ENCODE results near the gene PLA2G4E. TPM values are rescaled to one million over a fixed set of nuclear protein-coding genes. Genes with fewer than 3 reads are reported as not detected.

Gene PLA2G4E
- total and polyA plus RNA-seq, 2 of the 13 experiments (the other 11 are each of a cell fraction or from before 2014, with no cell fraction given): not detected

DNA sequence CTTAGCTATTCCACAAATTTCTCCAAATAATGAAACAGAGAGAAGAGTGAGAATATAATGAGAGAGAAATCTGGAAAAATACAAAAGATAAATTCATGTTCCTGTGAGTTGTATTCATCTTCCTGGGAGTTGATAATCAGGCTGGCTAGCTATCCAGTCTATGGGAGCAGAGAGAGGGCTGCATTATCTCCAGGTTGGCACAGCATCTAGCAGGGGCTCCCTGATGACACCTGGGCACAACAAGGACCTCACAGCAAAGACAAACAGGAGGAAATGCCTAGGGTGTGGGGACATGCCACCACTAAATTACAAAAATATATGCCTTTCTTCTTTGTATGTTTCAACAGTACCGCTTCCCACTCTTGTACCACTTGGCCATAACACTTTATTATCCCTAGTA, 50.4 kb downstream of the PLA2G4E start:
- Histone ChIP-seq H3K9ac (ENCODE audit: insufficient read depth, low read depth, low read length) (no peak overlapping the region), H3K9me3 (ENCODE audit: low read length) (no peaks in the 10 kb centered on the region), H3K27ac (ENCODE audit: extremely low read length, insufficient read depth, low read length) (no peak overlapping the region), H3K27me3 (ENCODE audit: control insufficient read depth in 1 of 2, insufficient read depth in 2 of 2, low read length in 2 of 2) (no peaks in the 10 kb centered on the region), H3K4me2 (ENCODE audit: low read depth, low read length) (no peak overlapping the region), H4K20me1 (ENCODE audit: insufficient read depth, low read length) (no peaks in the 10 kb centered on the region), H3K79me2 (ENCODE audit: insufficient read depth, low read length) (no peaks in the 10 kb centered on the region), H2AFZ (ENCODE audit: low read length) (no peak overlapping the region), H3K4me3 (replicated peaks in 1 of 3; ENCODE audit: insufficient read depth in 1 of 3, low read depth in 2 of 3, low read length in 3 of 3) (no peak overlapping the region), H3K36me3 (replicated peaks in 1 of 2; ENCODE audit: control insufficient read depth in 1 of 2, insufficient read depth in 2 of 2, low read length in 2 of 2) (no peaks in the 10 kb centered on the region), H3K4me1 (ENCODE audit: insufficient read depth, low read length) (peaks cover 34% of the 10 kb centered on the region)
- ChIA-PET POLR2A (interaction anchor here (1.1 kb wide), 2 partner anchors 9 to 17 kb away, joined by 3 to 4 read pairs; no protein-coding TSS in a partner anchor), CTCF (ENCODE audit: low intra/inter-chr PET ratio, low total read pairs) (no interaction called here)
- intact Hi-C loops (cut with micrococcal nuclease; ENCODE audit: unreplicated experiment) (loop anchor here (5.0 kb wide), 1 partner anchor 43 kb away; no protein-coding TSS in a partner anchor), in situ Hi-C loops (cut with HindIII; ENCODE audit: extremely low pct_ligation_motif_present, low pct_unique_long_range_greater_than_20kb) (no loop called here)
- 100% methylated on average over 1 of the region's 1 CpG for WGBS (ENCODE audit: low lambda C conversion rate)
- DNase-seq (ENCODE audit: low spot score) (no peak), FAIRE-seq (no peak), ATAC-seq (no peak)
- no TSS peak for BruUV-seq (replicated peaks)
- no peak for TF ChIP-seq EED (CRISPR knock-in tag; IDR thresholded peaks at IDR 0.05)
- no peak for TF ChIP-seq TARDBP (CRISPR knock-in tag; IDR thresholded peaks at IDR 0.05)
- TF ChIP-seq ZNF773 (CRISPR knock-in tag; IDR thresholded peaks at IDR 0.05; ENCODE audit: borderline replicate concordance): no peak
- no peak for TF ChIP-seq ZNF430 (CRISPR knock-in tag; IDR thresholded peaks at IDR 0.05)
- TF ChIP-seq, protein P1, sequence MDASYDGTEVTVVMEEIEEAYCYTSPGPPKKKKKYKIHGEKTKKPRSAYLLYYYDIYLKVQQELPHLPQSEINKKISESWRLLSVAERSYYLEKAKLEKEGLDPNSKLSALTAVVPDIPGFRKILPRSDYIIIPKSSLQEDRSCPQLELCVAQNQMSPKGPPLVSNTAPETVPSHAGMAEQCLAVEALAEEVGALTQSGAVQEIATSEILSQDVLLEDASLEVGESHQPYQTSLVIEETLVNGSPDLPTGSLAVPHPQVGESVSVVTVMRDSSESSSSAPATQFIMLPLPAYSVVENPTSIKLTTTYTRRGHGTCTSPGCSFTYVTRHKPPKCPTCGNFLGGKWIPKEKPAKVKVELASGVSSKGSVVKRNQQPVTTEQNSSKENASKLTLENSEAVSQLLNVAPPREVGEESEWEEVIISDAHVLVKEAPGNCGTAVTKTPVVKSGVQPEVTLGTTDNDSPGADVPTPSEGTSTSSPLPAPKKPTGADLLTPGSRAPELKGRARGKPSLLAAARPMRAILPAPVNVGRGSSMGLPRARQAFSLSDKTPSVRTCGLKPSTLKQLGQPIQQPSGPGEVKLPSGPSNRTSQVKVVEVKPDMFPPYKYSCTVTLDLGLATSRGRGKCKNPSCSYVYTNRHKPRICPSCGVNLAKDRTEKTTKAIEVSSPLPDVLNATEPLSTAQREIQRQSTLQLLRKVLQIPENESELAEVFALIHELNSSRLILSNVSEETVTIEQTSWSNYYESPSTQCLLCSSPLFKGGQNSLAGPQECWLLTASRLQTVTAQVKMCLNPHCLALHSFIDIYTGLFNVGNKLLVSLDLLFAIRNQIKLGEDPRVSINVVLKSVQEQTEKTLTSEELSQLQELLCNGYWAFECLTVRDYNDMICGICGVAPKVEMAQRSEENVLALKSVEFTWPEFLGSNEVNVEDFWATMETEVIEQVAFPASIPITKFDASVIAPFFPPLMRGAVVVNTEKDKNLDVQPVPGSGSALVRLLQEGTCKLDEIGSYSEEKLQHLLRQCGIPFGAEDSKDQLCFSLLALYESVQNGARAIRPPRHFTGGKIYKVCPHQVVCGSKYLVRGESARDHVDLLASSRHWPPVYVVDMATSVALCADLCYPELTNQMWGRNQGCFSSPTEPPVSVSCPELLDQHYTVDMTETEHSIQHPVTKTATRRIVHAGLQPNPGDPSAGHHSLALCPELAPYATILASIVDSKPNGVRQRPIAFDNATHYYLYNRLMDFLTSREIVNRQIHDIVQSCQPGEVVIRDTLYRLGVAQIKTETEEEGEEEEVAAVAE (CRISPR knock-in tag; IDR thresholded peaks at IDR 0.05; ENCODE audit: borderline replicate concordance): no peak
- no peak for TF ChIP-seq ZNF629 (CRISPR knock-in tag; conservative IDR thresholded peaks at IDR 0.05)
- no peak for TF ChIP-seq KAT8 (CRISPR knock-in tag; IDR thresholded peaks at IDR 0.05)
- no peak for TF ChIP-seq RORA (CRISPR knock-in tag; IDR thresholded peaks at IDR 0.05)
- TF ChIP-seq, protein P2, sequence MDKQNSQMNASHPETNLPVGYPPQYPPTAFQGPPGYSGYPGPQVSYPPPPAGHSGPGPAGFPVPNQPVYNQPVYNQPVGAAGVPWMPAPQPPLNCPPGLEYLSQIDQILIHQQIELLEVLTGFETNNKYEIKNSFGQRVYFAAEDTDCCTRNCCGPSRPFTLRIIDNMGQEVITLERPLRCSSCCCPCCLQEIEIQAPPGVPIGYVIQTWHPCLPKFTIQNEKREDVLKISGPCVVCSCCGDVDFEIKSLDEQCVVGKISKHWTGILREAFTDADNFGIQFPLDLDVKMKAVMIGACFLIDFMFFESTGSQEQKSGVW (CRISPR knock-in tag; IDR thresholded peaks at IDR 0.05; ENCODE audit: borderline replicate concordance): no peak
- TF ChIP-seq ARID3A (IDR thresholded peaks at IDR 0.05; ENCODE audit: low read depth, low read length): no peak
- TF ChIP-seq, protein P3, sequence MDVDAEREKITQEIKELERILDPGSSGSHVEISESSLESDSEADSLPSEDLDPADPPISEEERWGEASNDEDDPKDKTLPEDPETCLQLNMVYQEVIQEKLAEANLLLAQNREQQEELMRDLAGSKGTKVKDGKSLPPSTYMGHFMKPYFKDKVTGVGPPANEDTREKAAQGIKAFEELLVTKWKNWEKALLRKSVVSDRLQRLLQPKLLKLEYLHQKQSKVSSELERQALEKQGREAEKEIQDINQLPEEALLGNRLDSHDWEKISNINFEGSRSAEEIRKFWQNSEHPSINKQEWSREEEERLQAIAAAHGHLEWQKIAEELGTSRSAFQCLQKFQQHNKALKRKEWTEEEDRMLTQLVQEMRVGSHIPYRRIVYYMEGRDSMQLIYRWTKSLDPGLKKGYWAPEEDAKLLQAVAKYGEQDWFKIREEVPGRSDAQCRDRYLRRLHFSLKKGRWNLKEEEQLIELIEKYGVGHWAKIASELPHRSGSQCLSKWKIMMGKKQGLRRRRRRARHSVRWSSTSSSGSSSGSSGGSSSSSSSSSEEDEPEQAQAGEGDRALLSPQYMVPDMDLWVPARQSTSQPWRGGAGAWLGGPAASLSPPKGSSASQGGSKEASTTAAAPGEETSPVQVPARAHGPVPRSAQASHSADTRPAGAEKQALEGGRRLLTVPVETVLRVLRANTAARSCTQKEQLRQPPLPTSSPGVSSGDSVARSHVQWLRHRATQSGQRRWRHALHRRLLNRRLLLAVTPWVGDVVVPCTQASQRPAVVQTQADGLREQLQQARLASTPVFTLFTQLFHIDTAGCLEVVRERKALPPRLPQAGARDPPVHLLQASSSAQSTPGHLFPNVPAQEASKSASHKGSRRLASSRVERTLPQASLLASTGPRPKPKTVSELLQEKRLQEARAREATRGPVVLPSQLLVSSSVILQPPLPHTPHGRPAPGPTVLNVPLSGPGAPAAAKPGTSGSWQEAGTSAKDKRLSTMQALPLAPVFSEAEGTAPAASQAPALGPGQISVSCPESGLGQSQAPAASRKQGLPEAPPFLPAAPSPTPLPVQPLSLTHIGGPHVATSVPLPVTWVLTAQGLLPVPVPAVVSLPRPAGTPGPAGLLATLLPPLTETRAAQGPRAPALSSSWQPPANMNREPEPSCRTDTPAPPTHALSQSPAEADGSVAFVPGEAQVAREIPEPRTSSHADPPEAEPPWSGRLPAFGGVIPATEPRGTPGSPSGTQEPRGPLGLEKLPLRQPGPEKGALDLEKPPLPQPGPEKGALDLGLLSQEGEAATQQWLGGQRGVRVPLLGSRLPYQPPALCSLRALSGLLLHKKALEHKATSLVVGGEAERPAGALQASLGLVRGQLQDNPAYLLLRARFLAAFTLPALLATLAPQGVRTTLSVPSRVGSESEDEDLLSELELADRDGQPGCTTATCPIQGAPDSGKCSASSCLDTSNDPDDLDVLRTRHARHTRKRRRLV (CRISPR knock-in tag; IDR thresholded peaks at IDR 0.05): no peak
- TF ChIP-seq GZF1 (CRISPR knock-in tag; IDR thresholded peaks at IDR 0.05): no peak
- TF ChIP-seq KDM1A (CRISPR knock-in tag; IDR thresholded peaks at IDR 0.05): no peak
- no peak for TF ChIP-seq ZNF737 (CRISPR knock-in tag; IDR thresholded peaks at IDR 0.05; ENCODE audit: borderline replicate concordance)

Data from HepG2 (cell line).